GM12874 (cell line): ENCODE measurements around the gene ASB4.

Experiments used
- TF ChIP-seq, protein P1 (sequence below): IDR thresholded peaks from 2 replicates; pipeline ENCODE4 v1.5.1; 2011; ENCODE audit warnings: low read depth, mild to moderate bottlenecking, control low read depth, low read length, moderate library complexity; ENCODE audit not compliant: insufficient read depth

Gene ASB4

DNA sequence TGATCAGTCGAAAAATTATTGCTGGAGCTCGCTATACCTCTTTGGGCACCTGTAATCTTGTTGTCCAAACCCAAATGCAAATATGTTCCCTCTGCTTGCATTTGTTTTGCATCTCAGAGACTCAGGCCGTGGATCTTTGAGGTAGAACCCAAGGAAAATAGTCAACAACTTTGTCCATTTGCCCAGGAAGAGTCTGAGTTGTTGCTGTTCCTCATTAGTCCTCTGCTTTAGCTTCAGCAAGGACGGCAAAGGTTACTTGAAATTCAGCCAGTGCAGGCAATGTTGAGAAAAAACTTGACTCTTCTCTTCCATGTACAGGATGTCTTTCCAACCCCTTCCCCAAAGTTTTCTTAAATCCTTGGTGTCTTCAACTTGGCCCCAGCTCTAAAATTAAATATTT lies 64.8 kb downstream of the ASB4 start:
- TF ChIP-seq, protein P1, sequence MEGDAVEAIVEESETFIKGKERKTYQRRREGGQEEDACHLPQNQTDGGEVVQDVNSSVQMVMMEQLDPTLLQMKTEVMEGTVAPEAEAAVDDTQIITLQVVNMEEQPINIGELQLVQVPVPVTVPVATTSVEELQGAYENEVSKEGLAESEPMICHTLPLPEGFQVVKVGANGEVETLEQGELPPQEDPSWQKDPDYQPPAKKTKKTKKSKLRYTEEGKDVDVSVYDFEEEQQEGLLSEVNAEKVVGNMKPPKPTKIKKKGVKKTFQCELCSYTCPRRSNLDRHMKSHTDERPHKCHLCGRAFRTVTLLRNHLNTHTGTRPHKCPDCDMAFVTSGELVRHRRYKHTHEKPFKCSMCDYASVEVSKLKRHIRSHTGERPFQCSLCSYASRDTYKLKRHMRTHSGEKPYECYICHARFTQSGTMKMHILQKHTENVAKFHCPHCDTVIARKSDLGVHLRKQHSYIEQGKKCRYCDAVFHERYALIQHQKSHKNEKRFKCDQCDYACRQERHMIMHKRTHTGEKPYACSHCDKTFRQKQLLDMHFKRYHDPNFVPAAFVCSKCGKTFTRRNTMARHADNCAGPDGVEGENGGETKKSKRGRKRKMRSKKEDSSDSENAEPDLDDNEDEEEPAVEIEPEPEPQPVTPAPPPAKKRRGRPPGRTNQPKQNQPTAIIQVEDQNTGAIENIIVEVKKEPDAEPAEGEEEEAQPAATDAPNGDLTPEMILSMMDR, result no peak

DNA sequence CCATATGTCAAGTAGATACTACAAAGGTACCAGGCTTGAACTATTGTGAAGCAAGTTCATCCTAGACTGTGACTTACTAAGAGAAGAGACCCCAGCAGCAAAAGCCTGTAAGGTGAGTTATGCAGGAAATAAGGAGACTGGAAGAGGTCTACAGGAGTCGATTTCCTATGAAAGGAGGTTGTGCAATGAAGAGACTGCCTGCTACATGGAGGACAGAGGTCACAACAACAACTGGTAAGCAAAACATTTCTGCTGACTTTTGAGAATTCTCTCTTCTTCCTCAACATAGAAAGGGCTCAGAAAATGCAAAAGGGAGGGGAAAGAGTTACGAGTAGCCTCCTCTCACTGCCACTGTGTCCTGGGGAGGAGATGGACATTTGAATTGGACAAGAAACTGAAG lies 68.2 kb downstream of the ASB4 start:
- TF ChIP-seq, protein P1, result no peak

DNA sequence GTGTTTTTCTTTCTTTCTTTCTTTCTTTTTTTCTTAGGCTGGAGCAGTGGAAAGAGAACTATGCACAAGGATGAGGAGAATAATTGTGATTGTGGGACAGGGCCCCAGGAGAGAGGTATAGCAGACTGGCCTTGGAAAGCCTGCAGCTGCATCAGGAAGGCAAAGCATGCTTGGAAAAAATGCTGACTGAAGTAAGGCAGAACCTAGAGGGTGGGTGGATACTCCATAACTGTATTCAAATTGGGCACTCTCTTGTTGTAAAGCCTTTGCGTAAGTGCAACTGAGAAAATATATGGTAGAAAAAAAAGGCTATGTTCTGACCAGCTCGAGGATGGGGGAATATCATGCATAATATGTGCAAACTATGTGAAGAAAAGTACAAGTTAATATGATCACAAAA lies 71.0 kb downstream of the ASB4 start:
- TF ChIP-seq, protein P1, result no peak

DNA sequence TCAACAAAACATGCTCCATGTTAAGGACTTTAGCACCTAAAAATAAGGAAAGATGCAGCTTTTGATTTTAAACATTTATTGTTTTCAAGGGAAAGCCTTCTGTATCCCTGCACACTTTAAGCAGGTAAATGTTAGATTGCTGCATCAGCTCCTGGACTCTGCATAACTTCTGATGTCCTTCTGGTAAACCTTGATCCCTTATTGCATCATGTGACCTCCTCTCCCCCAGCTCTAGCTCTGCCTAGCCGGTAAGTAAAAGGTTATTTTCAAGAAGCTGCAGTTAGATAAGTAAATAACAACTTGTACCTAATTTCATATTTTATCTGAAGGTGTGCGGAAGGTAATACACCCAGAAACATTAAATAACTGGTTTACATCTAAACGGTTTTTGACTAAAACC lies 73.1 kb downstream of the ASB4 start:
- TF ChIP-seq, protein P1, result no peak

DNA sequence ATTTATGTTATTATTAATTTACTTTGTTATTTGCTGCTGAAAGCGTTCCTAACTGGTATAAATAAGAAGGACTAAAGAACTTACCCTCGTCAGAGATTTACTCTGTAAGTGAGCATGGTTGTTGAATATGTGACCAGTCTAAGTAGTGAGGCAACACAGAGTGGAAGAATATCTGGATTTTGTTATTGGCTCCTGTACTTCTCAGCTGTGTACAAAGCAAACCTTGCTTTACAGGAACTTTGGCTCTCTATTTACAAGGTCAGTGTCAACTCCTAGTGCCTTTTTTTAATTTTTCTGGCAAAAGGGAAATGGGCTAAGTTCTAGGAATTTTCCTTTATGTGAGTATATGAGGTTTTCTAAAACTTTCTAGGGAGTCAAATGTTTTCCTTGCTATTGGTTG lies 74.9 kb downstream of the ASB4 start:
- TF ChIP-seq, protein P1, result no peak

DNA sequence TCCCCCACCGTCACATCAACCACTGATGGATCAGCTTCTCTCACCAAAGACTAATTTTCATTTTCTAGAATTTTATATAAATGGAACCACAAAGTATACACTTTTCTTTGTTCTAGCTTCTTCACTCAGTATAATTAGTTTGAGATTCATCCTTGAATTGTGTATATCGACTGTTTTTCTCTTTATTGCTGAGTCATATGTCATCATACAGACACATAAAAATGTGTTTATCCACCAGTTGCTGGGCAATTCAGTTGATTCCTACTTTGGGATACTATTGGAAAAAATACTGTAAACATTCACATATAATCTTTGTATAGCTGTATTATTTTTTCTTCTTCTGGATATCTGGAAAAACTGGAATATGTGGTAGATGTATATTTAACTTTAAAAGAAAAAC lies 84.0 kb downstream of the ASB4 start:
- TF ChIP-seq, protein P1, result no peak

DNA sequence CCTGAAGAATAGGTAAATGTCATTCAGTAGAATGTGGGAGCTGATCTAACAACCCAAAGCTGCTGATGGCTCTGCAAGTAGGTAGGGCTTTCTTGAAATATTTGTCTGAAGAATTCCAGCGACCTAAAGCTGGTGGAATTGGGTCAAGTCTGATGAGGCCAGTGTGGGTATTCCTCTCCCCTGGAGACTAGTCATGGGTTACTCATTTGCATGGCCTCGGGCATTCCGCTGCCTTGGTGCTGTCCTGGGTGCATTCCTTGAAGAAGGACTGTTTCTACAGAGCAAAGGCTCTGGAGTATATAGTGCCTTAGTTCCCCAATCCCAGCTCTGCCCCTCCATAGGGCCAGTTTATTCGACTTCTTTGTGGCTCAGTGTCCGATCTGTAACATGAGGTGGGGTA lies 91.4 kb downstream of the ASB4 start:
- TF ChIP-seq, protein P1, result no peak
